H9 (cell line): ENCODE data around the gene MAD1L1. TPM values are rescaled to one million over a fixed set of nuclear protein-coding genes. Genes with fewer than 3 reads are reported as not detected.

Experiments
- DNase-seq: peaks from one replicate; pipeline ENCODE4 v3.0.0-alpha.2; 2017
- H2AFZ ChIP-seq: one replicate; pipeline ENCODE4 v1.6.1; 2013; ENCODE audit warnings: mild to moderate bottlenecking, low read length, control low read depth, moderate library complexity
- H2AK5ac ChIP-seq: 2 replicates; pipeline ENCODE4 v1.6.1; 2013; ENCODE audit warnings: low read length, control low read depth, mixed read lengths; ENCODE audit not compliant: insufficient read length
- H2BK120ac ChIP-seq: one replicate; pipeline ENCODE4 v1.6.1; 2013; ENCODE audit warnings: low read depth, mild to moderate bottlenecking, low read length, control low read depth, inconsistent platforms; ENCODE audit not compliant: poor library complexity, severe bottlenecking
- H2BK12ac ChIP-seq: 2 replicates; pipeline ENCODE4 v1.6.1; 2013; ENCODE audit warnings: low read length, control low read depth, mixed read lengths, low read depth; ENCODE audit not compliant: insufficient read length
- H2BK15ac ChIP-seq: 2 replicates; pipeline ENCODE4 v1.6.1; 2013; ENCODE audit warnings: low read depth, low read length, control low read depth
- H2BK20ac ChIP-seq: one replicate; pipeline ENCODE4 v1.6.1; 2013; ENCODE audit warnings: low read depth, mild to moderate bottlenecking, low read length, control low read depth, inconsistent platforms; ENCODE audit not compliant: poor library complexity, severe bottlenecking
- H2BK5ac ChIP-seq: 2 replicates; pipeline ENCODE4 v1.6.1; 2013; ENCODE audit warnings: low read length, control low read depth, mixed read lengths; ENCODE audit not compliant: insufficient read length
- H3K14ac ChIP-seq: 2 replicates; pipeline ENCODE4 v1.6.1; 2013; ENCODE audit warnings: low read length, control low read depth; ENCODE audit not compliant: insufficient read depth
- H3K18ac ChIP-seq: 2 replicates; pipeline ENCODE4 v1.6.1; 2013; ENCODE audit warnings: low read depth, mild to moderate bottlenecking, mixed read lengths, low read length, control low read depth; ENCODE audit not compliant: insufficient read length
- H3K23ac ChIP-seq: 2 replicates; pipeline ENCODE4 v1.6.1; 2013; ENCODE audit warnings: low read length, control low read depth, mixed read lengths, low read depth; ENCODE audit not compliant: insufficient read length
- H3K23me2 ChIP-seq: 2 replicates; pipeline ENCODE4 v1.6.1; 2013; ENCODE audit warnings: low read depth, mild to moderate bottlenecking, mixed read lengths, low read length, control low read depth; ENCODE audit not compliant: insufficient read length, poor library complexity, severe bottlenecking
- H3K27ac ChIP-seq: 2 replicates; pipeline ENCODE4 v1.5.1; 2013; ENCODE audit warnings: low read length, control low read depth, mixed read lengths, low read depth; ENCODE audit not compliant: insufficient read length
- H3K27me3 ChIP-seq: 2 replicates; pipeline ENCODE4 v1.6.1; 2013; ENCODE audit warnings: low read length, control low read depth, inconsistent platforms; ENCODE audit not compliant: insufficient read depth
- H3K4ac ChIP-seq: 2 replicates; pipeline ENCODE4 v1.6.1; 2013; ENCODE audit warnings: low read depth, mild to moderate bottlenecking, control low read depth, inconsistent platforms, low read length, moderate library complexity
- H3K4me1 ChIP-seq: 2 replicates; pipeline ENCODE4 v1.6.1; 2013; ENCODE audit warnings: low read length, control low read depth, inconsistent platforms; ENCODE audit not compliant: insufficient read depth
- H3K4me2 ChIP-seq: 2 replicates; pipeline ENCODE4 v1.6.1; 2013; ENCODE audit warnings: low read length, control low read depth, mixed read lengths; ENCODE audit not compliant: insufficient read length, insufficient read depth
- H3K56ac ChIP-seq: 2 replicates; pipeline ENCODE4 v1.6.1; 2013; ENCODE audit warnings: low read depth, mild to moderate bottlenecking, mixed read lengths, low read length, control low read depth; ENCODE audit not compliant: insufficient read length
- H3K79me1 ChIP-seq: 2 replicates; pipeline ENCODE4 v1.6.1; 2013; ENCODE audit warnings: low read depth, mild to moderate bottlenecking, moderate library complexity, low read length, control low read depth, inconsistent platforms; ENCODE audit not compliant: insufficient read depth, poor library complexity, severe bottlenecking
- H3K79me2 ChIP-seq: 2 replicates; pipeline ENCODE4 v1.6.1; 2013; ENCODE audit warnings: low read length, control low read depth, inconsistent platforms; ENCODE audit not compliant: insufficient read depth
- H3K9ac ChIP-seq: 2 replicates; pipeline ENCODE4 v1.6.1; 2013; ENCODE audit warnings: low read length, control low read depth, mixed read lengths; ENCODE audit not compliant: insufficient read length; ENCODE audit errors: extremely low read depth
- H3K9me3 ChIP-seq: one replicate; pipeline ENCODE4 v1.6.1; 2013; ENCODE audit warnings: low read depth, low read length, inconsistent platforms; ENCODE audit not compliant: control insufficient read depth
- H3T11ph ChIP-seq: one replicate; pipeline ENCODE4 v1.6.1; 2013; ENCODE audit warnings: mild to moderate bottlenecking, low read length, control low read depth, inconsistent platforms
- H4K20me1 ChIP-seq: one replicate; pipeline ENCODE4 v1.6.1; 2013; ENCODE audit not compliant: control insufficient read depth, insufficient read length, insufficient read depth
- H4K5ac ChIP-seq: 2 replicates; pipeline ENCODE4 v1.6.1; 2013; ENCODE audit warnings: low read depth, mild to moderate bottlenecking, mixed read lengths, low read length, control low read depth; ENCODE audit not compliant: insufficient read length
- H4K8ac ChIP-seq: replicated peaks from 2 replicates; pipeline ENCODE4 v1.6.1; 2013; ENCODE audit warnings: low read length, control low read depth, mixed read lengths, low read depth; ENCODE audit not compliant: insufficient read length
- H4K91ac ChIP-seq: 2 replicates; pipeline ENCODE4 v1.6.1; 2013; ENCODE audit warnings: low read depth, mild to moderate bottlenecking, moderate library complexity, mixed read lengths, low read length, control low read depth; ENCODE audit not compliant: insufficient read length
- H3K27ac Mint-ChIP-seq, 3 experiments: 2 replicates in 2 of 3; 3 replicates in 1 of 3; pipeline ENCODE4 v1.8.0; 2020 to 2021; ENCODE audit warnings: mixed read lengths in 3 of 3, mild to moderate bottlenecking in 1 of 3, moderate library complexity in 1 of 3
- H3K27me3 Mint-ChIP-seq: 2 replicates; pipeline ENCODE4 v1.8.0; 2021; ENCODE audit warnings: low read depth, mild to moderate bottlenecking, moderate library complexity, mixed read lengths
- H3K36me3 Mint-ChIP-seq, 3 experiments: 2 replicates in 2 of 3; 3 replicates in 1 of 3; pipeline ENCODE4 v1.8.0; 2020 to 2021; ENCODE audit warnings: low read depth in 3 of 3, mixed read lengths in 3 of 3; ENCODE audit not compliant: insufficient read depth in 1 of 3
- H3K4me1 Mint-ChIP-seq, 2 experiments: 2 replicates each; pipeline ENCODE4 v1.8.0; 2020; ENCODE audit warnings: mixed read lengths in 2 of 2
- H3K4me3 Mint-ChIP-seq, 2 experiments: 2 replicates in 1 of 2; 3 replicates in 1 of 2; pipeline ENCODE4 v1.8.0; 2020 to 2021; ENCODE audit warnings: mild to moderate bottlenecking in 2 of 2, mixed read lengths in 2 of 2, moderate library complexity in 1 of 2
- H3K9me3 Mint-ChIP-seq, 2 experiments: 2 replicates in 1 of 2; 3 replicates in 1 of 2; pipeline ENCODE4 v1.8.0; 2020; ENCODE audit warnings: mild to moderate bottlenecking in 2 of 2, mixed read lengths in 2 of 2, moderate library complexity in 1 of 2
- CTCF ChIP-seq: fragments of 200-600 bp; sonication (generic); conservative IDR thresholded peaks from 3 replicates; pipeline ENCODE4 v1.8.0; 2021; ENCODE audit warnings: antibody characterized with exemption, mild to moderate bottlenecking
- WGBS: extraction: QIAGEN DNeasy Blood & Tissue Kit; methylation state at CpG from one replicate; pipeline ENCODE4 v1.1.7; 2013; ENCODE audit warnings: missing lambda C conversion rate, low lambda C conversion rate, mixed read lengths; ENCODE audit not compliant: insufficient read length; ENCODE audit errors: extremely low coverage; 5-methylcytosine and 5-hydroxymethylcytosine counted together
- total RNA-seq: library from RNA; stranded (reverse); gene quantifications from 2 replicates; pipeline ENCODE4 v1.2.1, GENCODE V29; 2021

The MAD1L1 gene
- total RNA-seq, 1 experiment from 2014 or later: 39.0 TPM

- WGBS: no CpG with 5 or more reads among the region's 9 CpGs
- no peak overlapping the region for H3K4me3 Mint-ChIP-seq
- no peaks in the 10 kb centered on the region for H3K27me3 Mint-ChIP-seq
Observed at GRCh38 chr7:2152646-2153045, 80.1 kb downstream of the MAD1L1 start.

More at GRCh38 chr7:2152646-2153045, 80.1 kb downstream of the MAD1L1 start:
- Histone ChIP-seq H3K79me1 (no peaks in the 10 kb centered on the region), H3T11ph (no peak overlapping the region), H2BK12ac (no peak overlapping the region), H3K79me2 (no peaks in the 10 kb centered on the region), H3K56ac (no peak overlapping the region), H3K4ac (no peak overlapping the region), H3K9ac (no peak overlapping the region), H3K27me3 (no peaks in the 10 kb centered on the region), H4K20me1 (peaks cover 2% of the 10 kb centered on the region), H2BK15ac (no peak overlapping the region), H3K9me3 (no peaks in the 10 kb centered on the region), H3K4me2 (no peak overlapping the region), H3K4me1 (no peaks in the 10 kb centered on the region), H3K23ac (no peak overlapping the region), H4K5ac (no peak overlapping the region), H2BK20ac (no peak overlapping the region), H2AFZ (no peak overlapping the region), H2BK120ac (no peak overlapping the region), H3K27ac (no peak overlapping the region), H2AK5ac (no peak overlapping the region), H3K14ac (no peak overlapping the region), H4K8ac (no peak overlapping the region), H3K18ac (no peak overlapping the region), H2BK5ac (no peak overlapping the region), H3K23me2 (no peaks in the 10 kb centered on the region), H4K91ac (no peak overlapping the region)
- TF ChIP-seq CTCF: no peak
- Mint-ChIP-seq H3K36me3 (peaks cover 0 to 12% (median 4%) of the 10 kb centered on the region in 3 experiments; a peak in 5 of 7 replicates), H3K9me3 (no peaks in the 10 kb centered on the region), H3K4me1 (peaks cover 7 to 13% of the 10 kb centered on the region in 2 experiments), H3K27ac (peak overlapping the region in 1 of 3 experiments; percentile 68; a peak in 1 of 7 replicates)
- DNase-seq: no peak
